CD4-positive, alpha-beta T cell (primary cell): ENCODE data around the gene SLC39A10. TPM values are rescaled to one million over a fixed set of nuclear protein-coding genes. Genes with fewer than 3 reads are reported as not detected.

ENCODE experiments used
- ATAC-seq: fragments of 200-7000 bp; cut with Tn5 transposase; one replicate; pipeline ENCODE4 v1.10.0; 2022; ENCODE audit warnings: mild to moderate bottlenecking; ENCODE audit not compliant: poor library complexity
- CTCF ChIA-PET: fragments of 350-600 bp; sonication (Branson Sonifier 250); formaldehyde crosslinking; loops from one replicate; lab custom pipeline; 2021; ENCODE audit warnings: antibody characterized with exemption, inconsistent platforms; lab: Charles Lee
- POLR2A ChIA-PET: fragments of 350-600 bp; sonication (Branson Sonifier 250); formaldehyde crosslinking; loops from one replicate; lab custom pipeline; 2021; ENCODE audit warnings: antibody characterized with exemption, inconsistent platforms; lab: Charles Lee
- DNase-seq, 14 experiments: peaks; one replicate each; pipeline ENCODE4 v3.0.0-alpha.2; 2013 to 2020; ENCODE audit warnings: mixed read lengths in 2 of 14
- H3K27ac ChIP-seq, 2 donors: one replicate each; pipeline versions ENCODE4 v1.5.1 to v1.7.0; 2013; ENCODE audit warnings: low read length in 2 of 2, low read depth in 1 of 2, mild to moderate bottlenecking in 1 of 2
- H3K27me3 ChIP-seq, 2 experiments: 1 replicate in 1 of 2; 2 replicates in 1 of 2; pipeline versions ENCODE4 v1.6.1 to v1.7.0; 2013; ENCODE audit warnings: low read length in 2 of 2, control low read depth in 1 of 2, mild to moderate bottlenecking in 1 of 2, moderate library complexity in 1 of 2; ENCODE audit not compliant: insufficient read depth in 2 of 2, control insufficient read depth in 1 of 2
- H3K36me3 ChIP-seq: one replicate; pipeline ENCODE4 v1.6.1; 2013; ENCODE audit warnings: low read length, control low read depth; ENCODE audit not compliant: insufficient read depth
- H3K4me1 ChIP-seq: one replicate; pipeline ENCODE4 v1.6.1; 2013; ENCODE audit warnings: low read length, control low read depth; ENCODE audit not compliant: insufficient read depth
- H3K4me3 ChIP-seq: one replicate; pipeline ENCODE4 v1.5.1; 2013; ENCODE audit warnings: mild to moderate bottlenecking, low read length, moderate library complexity
- H3K9me3 ChIP-seq, 2 experiments: 1 replicate in 1 of 2; 2 replicates in 1 of 2; pipeline versions ENCODE4 v1.6.1 to v1.7.0; 2013; ENCODE audit warnings: low read length in 2 of 2, mild to moderate bottlenecking in 2 of 2, control low read depth in 1 of 2, moderate library complexity in 1 of 2; ENCODE audit not compliant: control insufficient read depth in 1 of 2, insufficient read depth in 1 of 2
- H3K27ac Mint-ChIP-seq: one replicate; pipeline ENCODE4 v1.8.0; 2020; ENCODE audit warnings: mixed read lengths
- H3K27me3 Mint-ChIP-seq: one replicate; pipeline ENCODE4 v1.8.0; 2021; ENCODE audit warnings: mixed read lengths
- H3K36me3 Mint-ChIP-seq: one replicate; pipeline ENCODE4 v1.8.0; 2021; ENCODE audit warnings: low read depth, mixed read lengths
- H3K4me1 Mint-ChIP-seq: one replicate; pipeline ENCODE4 v1.8.0; 2021; ENCODE audit warnings: low read depth, mixed read lengths
- H3K4me3 Mint-ChIP-seq: one replicate; pipeline ENCODE4 v1.8.0; 2020; ENCODE audit warnings: mild to moderate bottlenecking, mixed read lengths
- H3K9me3 Mint-ChIP-seq: one replicate; pipeline ENCODE4 v1.8.0; 2020; ENCODE audit warnings: mixed read lengths
- CTCF ChIP-seq: fragments of 200-600 bp; IDR thresholded peaks from one replicate; pipeline ENCODE4 v1.8.0; 2022; ENCODE audit warnings: antibody characterized with exemption, mild to moderate bottlenecking
- intact Hi-C, 2 experiments: fragments of 100-400 bp; cut with DNase I in 1 of 2; cut with micrococcal nuclease in 1 of 2; formaldehyde crosslinking; loops; one replicate each; pipeline versions ENCODE4 v1.15.1 to v1.9.0; 2023 to 2025; cut with DNase I, micrococcal nuclease
- total RNA-seq, 174 experiments: library from RNA in 2 of 174; stranded (reverse) in 2 of 174; gene quantifications; one replicate each; pipeline ENCODE4 v1.2.3 and lab custom pipeline; 2021 to 2026

SLC39A10 gene
- total RNA-seq, 2 experiments from 2014 or later = 38.2 to 39.4 TPM

- peaks cover 4% of the 10 kb centered on the region for H3K27me3 Mint-ChIP-seq
- Histone ChIP-seq H3K27me3 (no peaks in the 10 kb centered on the region), H3K36me3 (no peaks in the 10 kb centered on the region), H3K4me1 (peaks cover 21% of the 10 kb centered on the region), H3K27ac (peak overlapping the region; percentile 66 to 97), H3K4me3 (peak overlapping the region; percentile 94), H3K9me3 (no peaks in the 10 kb centered on the region)
- ATAC-seq (no peak), DNase-seq (peak; percentile 54 to 90 (median 75))
- CTCF ChIA-PET = interaction anchor here (0.7 to 2.9 kb wide), 28 partner anchors 9 to 408 kb away, joined by 3 to 35 read pairs (median 4); partner anchors contain the start of gene DNAH7
- H3K36me3 Mint-ChIP-seq = peaks cover 27% of the 10 kb centered on the region
- TF ChIP-seq CTCF = peak; percentile 90
- H3K9me3 Mint-ChIP-seq = no peaks in the 10 kb centered on the region
- POLR2A ChIA-PET = interaction anchor here (0.5 to 5.7 kb wide), 16 partner anchors 9 to 794 kb away, joined by 3 to 225 read pairs (median 4); no protein-coding TSS in a partner anchor
- peak overlapping the region; percentile 99 for H3K4me3 Mint-ChIP-seq
- H3K27ac Mint-ChIP-seq = peak overlapping the region; percentile 98
- intact Hi-C loops = loop anchor here (1.0 to 10.0 kb wide), 13 partner anchors 83 to 1493 kb away; partner anchors contain the start of gene CCDC150 (in 1 of the 2)
- peaks cover 60% of the 10 kb centered on the region for H3K4me1 Mint-ChIP-seq
Observed at GRCh38 chr2:195659982-195660890, 3.2 kb downstream of the SLC39A10 start.

DNA sequence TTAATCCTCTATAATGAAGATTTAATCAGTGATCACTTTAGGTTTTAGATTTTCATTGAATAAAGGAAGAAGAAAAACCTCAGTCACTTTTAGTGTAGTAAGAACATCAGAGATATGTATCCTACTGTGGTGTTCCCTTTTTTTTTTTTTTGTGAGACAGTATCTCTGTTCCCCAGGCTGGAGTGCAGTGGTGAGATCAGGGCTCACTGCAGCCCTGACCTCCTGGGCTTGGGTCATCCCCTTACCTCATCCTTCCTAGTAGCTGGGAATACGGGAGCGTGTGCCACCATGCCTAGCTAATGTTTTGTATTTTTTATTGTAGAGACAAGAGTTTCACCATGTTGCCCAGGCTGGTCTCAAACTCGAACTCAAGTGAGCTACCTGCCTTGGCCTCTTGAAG lies 5.1 kb downstream of the SLC39A10 start:
- DNase-seq (no peak), ATAC-seq (no peak)
- H3K4me3 Mint-ChIP-seq = no peak overlapping the region
- Histone ChIP-seq H3K36me3 (no peaks in the 10 kb centered on the region), H3K27ac (peak overlapping the region in 1 of 2 donors; percentile 35), H3K27me3 (no peaks in the 10 kb centered on the region), H3K4me3 (no peak overlapping the region), H3K4me1 (peaks cover 16% of the 10 kb centered on the region), H3K9me3 (no peaks in the 10 kb centered on the region)
- H3K9me3 Mint-ChIP-seq = no peaks in the 10 kb centered on the region
- TF ChIP-seq CTCF = no peak
- ChIA-PET POLR2A (interaction anchor here (0.9 to 2.5 kb wide), 6 partner anchors 11 to 164 kb away, joined by 3 to 7 read pairs (median 4); no protein-coding TSS in a partner anchor), CTCF (interaction anchor here (1.2 to 1.6 kb wide), 4 partner anchors 83 to 406 kb away, joined by 3 to 5 read pairs (median 3); no protein-coding TSS in a partner anchor)
- peak overlapping the region; percentile 75 for H3K27ac Mint-ChIP-seq
- peaks cover 2% of the 10 kb centered on the region for H3K27me3 Mint-ChIP-seq
- intact Hi-C loops = loop anchor here (5.0 to 10.0 kb wide), 6 partner anchors 255 to 1495 kb away; no protein-coding TSS in a partner anchor
- H3K36me3 Mint-ChIP-seq = peaks cover 21% of the 10 kb centered on the region
- peaks cover 68% of the 10 kb centered on the region for H3K4me1 Mint-ChIP-seq

DNA sequence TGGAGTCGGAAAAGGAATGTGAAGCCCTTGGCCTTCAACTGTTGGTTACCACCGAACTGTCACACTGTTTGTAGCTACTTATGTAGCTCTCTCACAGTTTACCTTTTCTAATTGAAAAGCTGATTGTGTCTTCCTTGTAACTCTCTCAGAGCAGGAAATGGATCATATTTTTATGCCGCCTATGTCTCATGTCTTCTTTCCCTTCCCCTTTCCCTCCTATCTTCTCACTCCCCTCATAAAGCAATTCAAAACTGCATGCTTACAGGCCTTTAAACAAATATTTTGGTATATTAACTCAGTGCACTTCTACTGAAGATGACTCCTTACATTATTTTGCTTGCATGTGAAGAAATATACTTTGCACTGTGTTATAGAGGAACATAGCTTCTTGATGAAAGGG lies 6.0 kb downstream of the SLC39A10 start:
- peak overlapping the region; percentile 75 for H3K27ac Mint-ChIP-seq

More for the DNA sequence above, 6.0 kb downstream of the SLC39A10 start:
- no peak overlapping the region for H3K27ac ChIP-seq
- no peaks in the 10 kb centered on the region for H3K27me3 Mint-ChIP-seq
- no peaks in the 10 kb centered on the region for H3K9me3 Mint-ChIP-seq
- H3K4me1 ChIP-seq = peaks cover 16% of the 10 kb centered on the region
- H3K4me3 ChIP-seq = no peak overlapping the region
- DNase-seq = no peak
- no peaks in the 10 kb centered on the region for H3K27me3 ChIP-seq
- intact Hi-C loops = loop anchor here (5.0 to 10.0 kb wide), 6 partner anchors 256 to 1496 kb away; no protein-coding TSS in a partner anchor
- peaks cover 13% of the 10 kb centered on the region for H3K36me3 Mint-ChIP-seq
- ChIA-PET POLR2A (interaction anchor here (0.9 to 2.5 kb wide), 5 partner anchors 12 to 165 kb away, joined by 3 to 7 read pairs (median 4); no protein-coding TSS in a partner anchor), CTCF (interaction anchor here (1.2 to 1.6 kb wide), 4 partner anchors 83 to 405 kb away, joined by 3 to 5 read pairs (median 3); no protein-coding TSS in a partner anchor)
- H3K4me3 Mint-ChIP-seq = peak overlapping the region; percentile 3
- no peaks in the 10 kb centered on the region for H3K9me3 ChIP-seq
- no peaks in the 10 kb centered on the region for H3K36me3 ChIP-seq
- peaks cover 75% of the 10 kb centered on the region for H3K4me1 Mint-ChIP-seq
- ATAC-seq = no peak
- TF ChIP-seq CTCF = no peak
